ENCODE results near the gene VAMP3. TPM values are rescaled to one million over a fixed set of nuclear protein-coding genes. Genes with fewer than 3 reads are reported as not detected.

Gene VAMP3
- total RNA-seq (2014; rRNA removed; shearing (Covaris generic)) = 102 and 104 TPM in 2 replicates
- 115 and 121 TPM in 2 replicates for polyA plus RNA-seq (2015; cell fraction: cytosol; rRNA removed)
- polyA plus RNA-seq (2015; cell fraction: nucleus; rRNA removed) = 60.4 and 62.6 TPM in 2 replicates

- in situ Hi-C loops (cut with HindIII; ENCODE audit: low pct_unique_long_range_greater_than_20kb, low sequenced_read_pairs) = no loop called here
- peak; percentile 75 for DNase-seq (ENCODE audit: low read depth, low spot score)
These were observed at the start of gene VAMP3 for GRCh38 chr1:7770997-7771822. Gene VAMP3 (plus strand): TSS chr1:7771296. CDS start chr1:7771384, 88 bp downstream.

- no peak for DNase-seq (ENCODE audit: low read depth, low spot score)
- in situ Hi-C loops (cut with HindIII; ENCODE audit: low pct_unique_long_range_greater_than_20kb, low sequenced_read_pairs) = no loop called here
These were observed 49.0 kb upstream of the VAMP3 start for GRCh38 chr1:7721940-7722669.

GRCh38 chr1:7722670-7723012, 48.5 kb upstream of the VAMP3 start:
- in situ Hi-C loops (cut with HindIII; ENCODE audit: low pct_unique_long_range_greater_than_20kb, low sequenced_read_pairs) = no loop called here
- no peak for DNase-seq (ENCODE audit: low read depth, low spot score)

- DNase-seq (ENCODE audit: low read depth, low spot score) = no peak
- in situ Hi-C loops (cut with HindIII; ENCODE audit: low pct_unique_long_range_greater_than_20kb, low sequenced_read_pairs) = no loop called here
These were observed 44.5 kb upstream of the VAMP3 start for GRCh38 chr1:7726623-7727022.

- DNase-seq (ENCODE audit: low read depth, low spot score) = no peak
- in situ Hi-C loops (cut with HindIII; ENCODE audit: low pct_unique_long_range_greater_than_20kb, low sequenced_read_pairs) = no loop called here
These were observed 43.2 kb upstream of the VAMP3 start for GRCh38 chr1:7727809-7728471.

GRCh38 chr1:7729761-7730160, 41.3 kb upstream of the VAMP3 start:
- no peak for DNase-seq (ENCODE audit: low read depth, low spot score)
- in situ Hi-C loops (cut with HindIII; ENCODE audit: low pct_unique_long_range_greater_than_20kb, low sequenced_read_pairs) = no loop called here

- in situ Hi-C loops (cut with HindIII; ENCODE audit: low pct_unique_long_range_greater_than_20kb, low sequenced_read_pairs) = no loop called here
- DNase-seq (ENCODE audit: low read depth, low spot score) = no peak
These were observed 38.8 kb upstream of the VAMP3 start for GRCh38 chr1:7732331-7732730.

GRCh38 chr1:7733276-7733675, 37.8 kb upstream of the VAMP3 start:
- in situ Hi-C loops (cut with HindIII; ENCODE audit: low pct_unique_long_range_greater_than_20kb, low sequenced_read_pairs) = no loop called here
- DNase-seq (ENCODE audit: low read depth, low spot score) = no peak

GRCh38 chr1:7738044-7738443, 33.1 kb upstream of the VAMP3 start:
- no peak for DNase-seq (ENCODE audit: low read depth, low spot score)
- in situ Hi-C loops (cut with HindIII; ENCODE audit: low pct_unique_long_range_greater_than_20kb, low sequenced_read_pairs) = no loop called here

- in situ Hi-C loops (cut with HindIII; ENCODE audit: low pct_unique_long_range_greater_than_20kb, low sequenced_read_pairs) = no loop called here
- no peak for DNase-seq (ENCODE audit: low read depth, low spot score)
These were observed 27.8 kb upstream of the VAMP3 start for GRCh38 chr1:7743346-7743745.

- no peak for DNase-seq (ENCODE audit: low read depth, low spot score)
- in situ Hi-C loops (cut with HindIII; ENCODE audit: low pct_unique_long_range_greater_than_20kb, low sequenced_read_pairs) = no loop called here
These were observed 26.2 kb upstream of the VAMP3 start for GRCh38 chr1:7744882-7745281.

- DNase-seq (ENCODE audit: low read depth, low spot score) = no peak
- in situ Hi-C loops (cut with HindIII; ENCODE audit: low pct_unique_long_range_greater_than_20kb, low sequenced_read_pairs) = no loop called here
These were observed 25.3 kb upstream of the VAMP3 start for GRCh38 chr1:7745783-7746182.

GRCh38 chr1:7747605-7748004, 23.5 kb upstream of the VAMP3 start:
- no peak for DNase-seq (ENCODE audit: low read depth, low spot score)
- in situ Hi-C loops (cut with HindIII; ENCODE audit: low pct_unique_long_range_greater_than_20kb, low sequenced_read_pairs) = no loop called here

- no peak for DNase-seq (ENCODE audit: low read depth, low spot score)
- in situ Hi-C loops (cut with HindIII; ENCODE audit: low pct_unique_long_range_greater_than_20kb, low sequenced_read_pairs) = no loop called here
These were observed 22.0 kb upstream of the VAMP3 start for GRCh38 chr1:7749126-7749525.

- in situ Hi-C loops (cut with HindIII; ENCODE audit: low pct_unique_long_range_greater_than_20kb, low sequenced_read_pairs) = no loop called here
- DNase-seq (ENCODE audit: low read depth, low spot score) = no peak
These were observed 19.9 kb upstream of the VAMP3 start for GRCh38 chr1:7751174-7751573.

- in situ Hi-C loops (cut with HindIII; ENCODE audit: low pct_unique_long_range_greater_than_20kb, low sequenced_read_pairs) = no loop called here
- DNase-seq (ENCODE audit: low read depth, low spot score) = peak; percentile 70
These were observed 18.3 kb upstream of the VAMP3 start for GRCh38 chr1:7752512-7753417.

- in situ Hi-C loops (cut with HindIII; ENCODE audit: low pct_unique_long_range_greater_than_20kb, low sequenced_read_pairs) = no loop called here
- DNase-seq (ENCODE audit: low read depth, low spot score) = no peak
These were observed 17.5 kb upstream of the VAMP3 start for GRCh38 chr1:7753641-7754040.
